ENCODE data around the gene ALDOA.

The ALDOA gene

GRCh38 chr16:30115238-30115637, 49.7 kb downstream of the ALDOA start:
- DNase-seq (ENCODE audit: low read depth in 2 of 2) = no peak

- no peak for DNase-seq (ENCODE audit: low read depth in 2 of 2)
Measured at GRCh38 chr16:30116291-30117207, 51.0 kb downstream of the ALDOA start.

DNA sequence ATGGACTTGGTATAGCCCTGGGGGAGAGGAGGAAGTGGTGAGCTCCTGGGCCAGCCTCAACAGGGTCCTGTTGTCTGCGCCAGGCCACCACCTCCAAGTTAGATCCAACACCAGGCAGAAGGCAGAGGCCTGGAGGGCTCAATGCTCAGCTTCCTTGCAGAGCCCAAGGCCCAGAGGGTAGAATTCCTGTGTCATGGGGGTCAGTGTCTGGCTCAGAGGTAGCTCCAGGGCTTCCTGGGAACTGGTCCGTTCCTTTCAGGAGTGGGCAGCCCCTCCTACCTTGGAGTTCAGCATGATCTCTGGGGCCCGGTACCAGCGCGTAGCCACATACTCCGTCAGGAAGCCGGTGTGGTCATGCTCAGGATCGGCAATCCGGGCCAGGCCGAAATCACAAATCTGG, 52.2 kb downstream of the ALDOA start:
- no peak for DNase-seq (ENCODE audit: low read depth in 2 of 2)

DNA sequence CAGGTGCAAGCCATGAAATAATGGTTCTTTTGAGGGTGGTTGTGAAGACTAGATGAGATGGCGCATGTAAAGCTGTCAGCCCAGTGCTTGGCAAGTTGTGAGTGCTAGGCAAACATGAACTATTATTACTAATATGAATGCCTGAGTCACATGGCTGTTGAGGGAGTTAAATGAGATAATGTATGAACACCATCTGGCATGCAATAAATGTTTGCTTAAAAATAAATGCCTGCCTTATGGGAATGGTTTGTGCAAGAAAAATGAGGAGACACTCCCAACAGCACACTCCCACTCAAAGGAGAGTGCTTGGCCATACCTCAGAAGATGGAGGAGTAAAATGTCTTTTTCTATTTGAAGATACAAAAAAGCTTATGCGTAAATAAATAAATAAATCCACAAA, 53.9 kb downstream of the ALDOA start:
- DNase-seq (ENCODE audit: low read depth in 2 of 2) = no peak
